Esophagus (tissue), 2 donors: ENCODE data around the gene CCDC146. TPM values are rescaled to one million over a fixed set of nuclear protein-coding genes. Genes with fewer than 3 reads are reported as not detected.
"Not testable (repeated sequence)": the region's sequence is repeated elsewhere in the genome, so short reads cannot be mapped to it uniquely, and the experiment has no call there.

Source experiments
- H3K27ac ChIP-seq, 2 donors: one replicate each; pipeline ENCODE4 v1.5.1; 2013; ENCODE audit warnings: low read depth in 2 of 2, mild to moderate bottlenecking in 2 of 2, inconsistent platforms in 1 of 2, low read length in 1 of 2, moderate library complexity in 1 of 2
- H3K27me3 ChIP-seq, 2 donors: one replicate each; pipeline ENCODE4 v1.6.1; 2013; ENCODE audit warnings: low read length in 2 of 2, control low read depth in 1 of 2, mild to moderate bottlenecking in 1 of 2; ENCODE audit not compliant: insufficient read depth in 2 of 2, control insufficient read depth in 1 of 2
- H3K36me3 ChIP-seq, 2 donors: one replicate each; pipeline ENCODE4 v1.6.1; 2013; ENCODE audit warnings: low read length in 1 of 2; ENCODE audit not compliant: control insufficient read depth in 2 of 2, insufficient read depth in 2 of 2
- H3K4me1 ChIP-seq, 2 donors: one replicate each; pipeline ENCODE4 v1.6.1; 2013; ENCODE audit warnings: low read length in 1 of 2; ENCODE audit not compliant: control insufficient read depth in 2 of 2, insufficient read depth in 2 of 2
- H3K4me3 ChIP-seq, 2 donors: one replicate each; pipeline ENCODE4 v1.5.1; 2013; ENCODE audit warnings: low read length in 2 of 2, mild to moderate bottlenecking in 2 of 2, low read depth in 1 of 2, moderate library complexity in 1 of 2
- H3K9me3 ChIP-seq, 2 donors: one replicate each; pipeline ENCODE4 v1.6.1; 2013; ENCODE audit warnings: mild to moderate bottlenecking in 2 of 2, low read depth in 1 of 2, low read length in 1 of 2, moderate library complexity in 1 of 2; ENCODE audit not compliant: control insufficient read depth in 2 of 2, insufficient read depth in 1 of 2
- WGBS, 2 donors: extraction: QIAGEN DNeasy Blood & Tissue Kit; methylation state at CpG; one replicate each; pipeline ENCODE4 v1.1.7; 2013; 5-methylcytosine and 5-hydroxymethylcytosine counted together
- polyA plus RNA-seq, 2 donors: library from polyadenylated mRNA; stranded (reverse); fragments of 200-250 nt; gene quantifications; one replicate each; pipeline ENCODE4 v1.2.3, GENCODE V29; 2013
- donor health status: healthy with polysubstance abuse.
- donor health status: Bipolar disorder and iron deficiency.

The CCDC146 gene
- polyA plus RNA-seq, 2 donors: 4.5 to 11.9 TPM

- not testable (repeated sequence) for H3K4me3 ChIP-seq, H3K4me1 ChIP-seq, H3K36me3 ChIP-seq, H3K27ac ChIP-seq, H3K9me3 ChIP-seq, H3K27me3 ChIP-seq
- WGBS, 2 donors: 73 to 78% methylated on average over 2 of the region's 2 CpGs
Observed at GRCh38 chr7:77275663-77276062, 153.2 kb downstream of the CCDC146 start.

GRCh38 chr7:77276120-77276519 lies 153.7 kb downstream of the CCDC146 start:
- Histone ChIP-seq H3K4me1 (no peaks in the 10 kb centered on the region), H3K9me3 (no peaks in the 10 kb centered on the region), H3K27me3 (no peaks in the 10 kb centered on the region), H3K27ac (no peak overlapping the region), H3K4me3 (no peak overlapping the region), H3K36me3 (peaks cover 0 to 2% of the 10 kb centered on the region in 2 donors)
- 62 to 71% methylated on average over 4 of the region's 4 CpGs for WGBS, 2 donors

- 35 to 41% methylated on average over 3 of the region's 3 CpGs for WGBS, 2 donors
- no peak overlapping the region for H3K27ac ChIP-seq
- H3K4me1 ChIP-seq: no peaks in the 10 kb centered on the region
- H3K4me3 ChIP-seq: no peak overlapping the region
- no peaks in the 10 kb centered on the region for H3K9me3 ChIP-seq
- peaks cover 2 to 7% of the 10 kb centered on the region in 2 donors for H3K36me3 ChIP-seq
- no peaks in the 10 kb centered on the region for H3K27me3 ChIP-seq
Observed at GRCh38 chr7:77281780-77282478, 159.5 kb downstream of the CCDC146 start.

GRCh38 chr7:77282897-77283296 lies 160.5 kb downstream of the CCDC146 start:
- H3K9me3 ChIP-seq: no peaks in the 10 kb centered on the region
- no peak overlapping the region for H3K4me3 ChIP-seq
- H3K36me3 ChIP-seq: peaks cover 2 to 7% of the 10 kb centered on the region in 2 donors
- H3K4me1 ChIP-seq: no peaks in the 10 kb centered on the region
- no peaks in the 10 kb centered on the region for H3K27me3 ChIP-seq
- 61 to 70% methylated on average over 1 of the region's 1 CpG for WGBS, 2 donors
- no peak overlapping the region for H3K27ac ChIP-seq

GRCh38 chr7:77284005-77284404 lies 161.6 kb downstream of the CCDC146 start:
- WGBS, 2 donors: 84 to 91% methylated on average over 4 of the region's 4 CpGs
- Histone ChIP-seq H3K27ac (no peak overlapping the region), H3K36me3 (peaks cover 7 to 8% of the 10 kb centered on the region in 2 donors), H3K4me3 (no peak overlapping the region), H3K4me1 (no peaks in the 10 kb centered on the region), H3K27me3 (no peaks in the 10 kb centered on the region), H3K9me3 (no peaks in the 10 kb centered on the region)

DNA sequence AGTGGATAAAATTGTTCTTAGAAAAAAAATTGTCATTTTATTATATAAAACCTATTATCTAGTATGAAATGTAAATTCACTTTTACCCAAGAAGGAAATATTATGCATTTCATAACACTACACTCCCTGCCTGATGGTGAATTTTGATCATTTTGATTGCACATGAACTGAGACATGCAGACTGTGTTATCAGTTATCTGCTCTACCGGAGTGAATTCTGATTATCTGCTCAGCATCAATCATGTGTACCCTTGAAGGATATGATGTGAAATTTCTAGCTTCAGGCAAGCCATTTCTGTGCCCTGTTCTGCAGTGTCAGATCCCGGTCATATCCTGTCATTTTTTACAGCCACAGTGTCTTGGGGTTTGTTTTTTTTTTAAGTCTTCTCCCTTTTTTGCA lies 162.2 kb downstream of the CCDC146 start:
- Histone ChIP-seq H3K27me3 (no peaks in the 10 kb centered on the region), H3K4me1 (no peaks in the 10 kb centered on the region), H3K36me3 (peaks cover 7 to 8% of the 10 kb centered on the region in 2 donors), H3K9me3 (no peaks in the 10 kb centered on the region), H3K27ac (no peak overlapping the region), H3K4me3 (no peak overlapping the region)
- 68 to 83% methylated on average over 2 of the region's 2 CpGs for WGBS, 2 donors

GRCh38 chr7:77288676-77289320 lies 166.4 kb downstream of the CCDC146 start:
- H3K4me3 ChIP-seq: no peak overlapping the region
- no peaks in the 10 kb centered on the region for H3K9me3 ChIP-seq
- 65 to 74% methylated on average over 7 of the region's 7 CpGs for WGBS, 2 donors
- H3K27ac ChIP-seq: no peak overlapping the region
- peaks cover 7 to 10% of the 10 kb centered on the region in 2 donors for H3K36me3 ChIP-seq
- no peaks in the 10 kb centered on the region for H3K27me3 ChIP-seq
- H3K4me1 ChIP-seq: no peaks in the 10 kb centered on the region

DNA sequence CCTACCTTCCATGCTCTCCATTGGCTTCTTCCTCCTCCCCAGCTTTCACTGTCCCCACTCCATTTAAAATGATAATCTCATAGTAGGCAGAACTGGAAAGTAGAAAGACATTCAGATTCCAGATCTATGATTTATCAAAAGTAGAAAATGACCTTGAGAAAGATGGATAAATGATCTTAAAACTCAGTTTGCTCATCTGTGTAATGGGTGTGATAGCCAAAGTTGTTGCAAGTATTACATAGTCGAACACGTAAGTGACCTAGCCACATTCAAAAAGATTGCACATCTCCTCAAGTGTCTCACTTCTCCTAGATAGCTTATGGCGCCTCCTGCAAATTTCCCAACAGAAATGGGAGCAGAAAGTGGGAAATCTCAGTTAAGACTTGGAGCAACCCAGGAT lies 167.0 kb downstream of the CCDC146 start:
- H3K36me3 ChIP-seq: peaks cover 7 to 10% of the 10 kb centered on the region in 2 donors
- 94 to 99% methylated on average over 3 of the region's 3 CpGs for WGBS, 2 donors
- no peaks in the 10 kb centered on the region for H3K4me1 ChIP-seq
- H3K27me3 ChIP-seq: no peaks in the 10 kb centered on the region
- H3K27ac ChIP-seq: no peak overlapping the region
- H3K9me3 ChIP-seq: peaks cover 0 to 2% of the 10 kb centered on the region in 2 donors
- H3K4me3 ChIP-seq: no peak overlapping the region

DNA sequence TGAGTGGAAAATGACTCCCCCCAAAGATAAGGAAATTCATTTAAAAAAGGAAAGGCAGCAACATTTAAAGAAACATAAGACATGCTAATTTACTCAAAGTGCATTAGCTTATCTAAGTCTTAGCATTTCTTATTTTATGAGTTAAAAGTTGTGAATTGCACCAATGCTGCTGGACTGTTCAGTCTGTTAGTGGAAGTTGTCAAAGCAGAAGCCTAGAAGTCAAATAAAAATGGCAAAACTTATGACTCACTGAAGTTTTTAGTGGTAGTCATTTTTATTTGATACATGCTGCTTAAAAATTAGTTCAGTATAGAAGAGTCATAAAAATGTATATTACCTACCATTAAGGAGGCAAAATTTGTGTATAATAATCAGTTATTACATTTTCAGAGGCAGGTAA lies 168.0 kb downstream of the CCDC146 start:
- Histone ChIP-seq H3K4me3 (no peak overlapping the region), H3K27ac (no peak overlapping the region), H3K36me3 (peaks cover 7 to 10% of the 10 kb centered on the region in 2 donors), H3K9me3 (peaks cover 0 to 2% of the 10 kb centered on the region in 2 donors), H3K27me3 (no peaks in the 10 kb centered on the region), H3K4me1 (no peaks in the 10 kb centered on the region)

- H3K4me3 ChIP-seq: no peak overlapping the region
- H3K27me3 ChIP-seq: no peaks in the 10 kb centered on the region
- H3K27ac ChIP-seq: no peak overlapping the region
- H3K36me3 ChIP-seq: peaks cover 0 to 10% of the 10 kb centered on the region in 2 donors
- no peaks in the 10 kb centered on the region for H3K4me1 ChIP-seq
- WGBS, 2 donors: 83 to 90% methylated on average over 4 of the region's 4 CpGs
- peaks cover 0 to 2% of the 10 kb centered on the region in 2 donors for H3K9me3 ChIP-seq
Observed at GRCh38 chr7:77293046-77293445, 170.6 kb downstream of the CCDC146 start.
